Stimulated activated CD8-positive, alpha-beta memory T cell treated with anti-CD3 and anti-CD28 coated beads, Interleukin-7, amount 100 ng/mL, for 1 hour (primary cell): ENCODE data around the gene SENP1.

ENCODE experiments used
- DNase-seq, 2 donors: peaks; one replicate each; pipeline ENCODE4 v3.0.0-alpha.2; 2020; ENCODE audit warnings: low read depth in 2 of 2

SENP1 gene

DNA sequence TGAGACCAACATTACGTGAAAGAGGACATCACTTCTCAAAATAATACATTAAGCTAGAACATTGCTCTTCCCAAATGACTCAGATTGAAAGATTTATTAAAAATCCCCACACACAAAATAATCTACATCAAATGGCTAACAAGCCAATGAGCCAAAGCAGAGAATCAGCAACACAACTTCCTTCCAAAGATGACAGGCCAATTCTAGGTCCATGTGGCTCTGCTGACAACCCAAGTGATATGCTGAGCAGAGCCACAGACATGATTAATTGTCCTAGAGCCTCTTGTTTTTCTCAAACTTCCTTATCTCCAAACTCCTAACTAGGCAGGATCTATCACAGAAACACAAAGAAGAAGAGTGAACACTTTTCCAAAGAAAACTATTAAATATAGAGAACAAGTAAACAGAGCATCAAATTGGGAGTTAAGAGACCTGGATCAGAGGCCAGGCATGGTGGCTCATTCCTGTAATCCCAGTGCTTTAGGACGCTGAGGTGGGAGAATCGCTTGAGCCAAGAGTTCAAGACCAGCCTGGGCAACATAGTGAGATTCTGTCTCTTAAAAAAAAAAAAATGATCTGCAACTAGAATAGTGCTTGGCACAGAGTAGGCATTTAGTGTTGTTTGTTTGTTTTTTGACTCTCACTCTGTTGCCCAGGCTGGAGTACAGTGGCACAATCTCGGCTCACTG is 38.5 kb downstream of the SENP1 start:
- DNase-seq, result no peak

DNA sequence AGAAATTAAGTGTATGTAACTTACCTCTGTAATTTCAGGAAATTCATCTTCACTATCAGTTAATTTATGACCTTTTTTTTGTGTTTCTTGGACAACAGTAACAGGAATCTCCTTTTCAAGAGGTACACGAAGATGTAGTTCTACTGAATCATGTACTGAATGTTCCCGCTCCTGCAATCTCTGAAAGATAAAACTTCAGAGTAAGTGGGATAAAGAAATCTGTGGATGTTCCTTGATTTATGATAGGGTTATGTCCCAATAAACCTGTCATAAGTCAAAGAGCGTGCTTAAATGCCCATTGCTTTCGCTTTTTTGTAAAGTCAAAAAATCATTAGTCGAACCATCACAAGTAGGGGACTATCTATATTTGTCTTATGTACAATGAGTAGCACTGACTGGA is 40.8 kb downstream of the SENP1 start:
- no peak for DNase-seq

DNA sequence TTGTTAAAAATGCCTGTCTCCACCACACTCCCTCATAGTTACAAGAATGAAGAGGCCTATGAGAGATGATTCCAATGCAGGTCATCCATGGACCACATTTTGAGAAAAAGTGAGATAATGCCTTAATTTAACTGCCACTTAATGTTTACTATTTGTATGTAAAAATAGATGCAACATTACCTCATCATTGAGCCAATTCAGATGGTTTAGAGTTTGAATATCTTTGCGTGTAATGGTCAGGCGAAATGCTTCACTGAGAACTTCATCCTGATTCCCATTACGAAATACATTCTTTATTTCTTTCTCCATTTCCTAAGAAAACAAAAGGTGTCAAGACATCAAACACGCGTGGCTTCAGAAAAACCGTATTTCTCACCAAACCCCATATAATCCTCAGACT is 42.3 kb downstream of the SENP1 start:
- DNase-seq, result no peak

DNA sequence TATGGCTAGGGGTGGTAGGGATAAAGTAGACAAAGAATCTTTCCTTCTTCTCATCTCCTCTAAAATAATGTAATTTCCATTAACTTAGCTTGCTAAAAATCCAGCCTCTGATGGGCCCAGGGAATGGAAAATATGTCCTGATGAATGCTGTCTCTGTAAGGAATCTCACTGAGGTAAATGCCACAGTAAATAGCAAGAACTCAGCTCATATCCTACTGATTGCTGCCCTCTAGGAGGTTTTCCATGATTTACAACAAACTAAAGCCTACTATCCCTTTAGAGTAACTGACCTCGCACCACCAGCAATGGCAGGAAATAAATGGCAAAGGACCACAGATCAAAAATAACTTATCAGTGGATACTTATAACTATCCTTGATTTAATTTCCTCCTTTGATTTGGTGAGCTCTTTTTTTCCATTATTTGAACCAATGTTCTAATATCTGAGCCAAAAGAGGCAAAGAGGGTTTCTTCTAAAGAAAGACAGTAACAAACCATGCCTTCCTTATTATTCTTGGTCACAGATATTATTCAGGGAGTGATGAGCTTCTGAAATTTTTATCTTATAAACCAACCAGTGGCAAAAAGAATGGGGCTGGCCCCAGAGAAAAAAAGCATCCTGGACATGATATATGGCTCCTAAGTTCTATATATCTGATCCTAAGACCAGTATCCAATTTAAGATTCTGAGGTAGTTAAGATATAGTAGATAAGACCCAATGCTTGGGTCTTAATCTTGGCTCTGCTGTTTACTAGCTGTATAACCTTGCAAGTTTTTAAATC is 43.8 kb downstream of the SENP1 start:
- DNase-seq, result no peak

DNA sequence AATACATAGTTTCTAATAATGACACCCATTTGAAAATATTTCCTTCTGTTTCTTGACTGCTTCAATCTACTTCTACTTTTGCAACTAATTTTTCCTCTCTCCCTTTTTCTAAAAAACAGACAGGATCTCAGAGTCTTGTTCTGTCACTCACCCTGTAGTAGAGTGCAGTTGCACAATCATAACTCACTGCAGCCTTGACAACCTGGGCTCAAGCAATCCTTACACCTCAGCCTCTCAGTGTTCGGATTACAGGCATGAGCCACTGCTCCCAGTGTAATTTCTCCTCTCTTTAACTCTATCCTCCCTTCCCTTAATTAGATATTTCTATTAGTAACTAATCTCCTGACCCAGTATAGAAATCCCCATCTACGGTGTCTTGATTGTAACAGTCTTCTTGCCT is 45.4 kb downstream of the SENP1 start:
- DNase-seq, result no peak

DNA sequence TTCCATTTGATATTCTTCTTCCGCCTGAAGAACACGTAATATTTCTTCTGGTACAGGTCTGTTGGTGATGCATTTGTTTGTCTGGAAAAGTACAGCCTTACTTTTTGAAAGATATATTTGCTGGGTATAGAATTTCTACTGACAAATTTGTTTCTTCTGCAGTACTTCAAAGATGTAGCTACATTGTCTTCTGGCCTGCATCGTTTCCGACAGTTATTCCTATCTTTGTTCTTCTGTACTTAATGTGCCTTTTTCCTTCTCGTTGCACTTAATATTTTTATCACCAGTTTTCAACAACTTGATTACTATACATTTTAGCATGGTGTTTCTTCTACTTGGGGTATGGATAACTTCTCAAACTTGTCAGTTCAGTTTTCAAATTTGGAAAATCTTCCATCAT is 47.1 kb downstream of the SENP1 start:
- no peak for DNase-seq

DNA sequence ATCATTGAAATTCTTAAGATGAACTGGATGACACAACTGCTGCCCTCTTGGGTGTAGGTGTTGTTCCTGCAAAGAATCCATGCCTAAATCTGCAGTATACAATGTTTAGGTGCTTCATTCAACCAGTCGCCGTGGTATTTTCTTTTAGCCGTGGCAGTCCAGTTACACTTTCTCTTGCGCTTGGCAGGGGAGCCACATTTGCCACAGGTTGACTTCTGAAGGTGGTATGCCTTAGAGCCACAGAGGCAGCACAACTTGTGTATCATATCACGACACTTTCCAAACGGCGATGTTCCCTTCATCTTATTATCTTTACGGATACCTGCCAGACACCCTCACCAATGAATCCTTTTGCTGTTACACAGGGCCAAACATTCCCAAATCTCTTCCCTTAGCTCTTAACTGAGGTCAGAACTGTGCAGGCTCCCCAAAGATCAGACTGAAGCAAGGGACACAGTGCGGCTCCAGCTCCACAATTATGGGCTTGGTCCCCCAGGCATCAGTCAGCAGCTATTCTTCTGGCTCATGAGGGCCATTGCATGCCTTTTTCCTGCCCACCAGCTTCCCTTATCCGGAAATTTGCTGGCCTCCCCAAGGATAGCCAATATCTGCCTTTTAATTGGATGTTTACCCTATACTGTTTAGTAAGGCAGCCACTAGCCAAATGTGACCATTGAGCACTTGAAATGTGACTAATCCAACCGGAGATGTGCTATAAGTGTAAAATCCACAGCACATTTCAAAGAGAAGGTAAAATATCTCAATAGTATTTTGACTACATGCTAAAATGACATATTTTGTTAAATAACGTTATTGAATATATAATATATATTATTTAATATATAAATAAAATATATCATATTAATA is 50.7 kb downstream of the SENP1 start:
- DNase-seq, result no peak

DNA sequence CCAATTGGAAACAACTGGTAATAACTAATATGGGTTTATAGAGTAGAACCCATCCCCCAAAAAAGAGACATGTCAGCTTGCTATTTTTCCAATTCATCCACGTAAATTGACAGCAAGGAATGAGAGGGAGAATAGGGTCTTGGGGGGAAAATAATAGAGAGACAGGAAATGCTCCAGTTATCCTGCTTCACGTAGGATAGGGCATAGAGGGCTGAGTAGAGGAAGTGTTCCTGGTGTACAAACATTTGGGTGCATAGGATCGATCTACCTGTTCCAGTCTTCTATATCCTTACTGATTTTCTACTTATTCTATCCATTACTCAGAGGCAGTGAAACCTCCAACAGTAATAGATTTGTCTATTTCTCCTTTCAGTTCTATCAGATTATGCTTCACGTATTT is 52.0 kb downstream of the SENP1 start:
- no peak for DNase-seq

DNA sequence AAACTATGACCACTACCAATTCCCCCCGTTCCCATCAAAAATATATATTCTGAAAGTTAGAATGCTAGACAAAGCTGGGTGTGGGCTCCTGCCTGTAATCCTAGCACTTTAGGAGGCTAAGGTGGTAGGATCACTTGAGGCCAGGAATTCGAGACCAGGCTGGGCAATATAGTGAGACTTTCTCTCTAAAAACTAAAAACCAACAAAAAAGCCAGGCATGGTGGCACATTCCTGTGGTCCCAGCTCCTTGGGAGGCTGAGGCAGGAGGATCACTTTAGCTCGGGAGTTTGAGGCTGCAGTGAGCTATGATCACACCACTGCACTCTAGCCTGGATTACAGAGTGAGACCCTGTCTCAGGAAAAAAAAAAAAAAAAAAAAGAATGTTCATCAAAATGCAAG is 52.8 kb downstream of the SENP1 start:
- no peak for DNase-seq

DNA sequence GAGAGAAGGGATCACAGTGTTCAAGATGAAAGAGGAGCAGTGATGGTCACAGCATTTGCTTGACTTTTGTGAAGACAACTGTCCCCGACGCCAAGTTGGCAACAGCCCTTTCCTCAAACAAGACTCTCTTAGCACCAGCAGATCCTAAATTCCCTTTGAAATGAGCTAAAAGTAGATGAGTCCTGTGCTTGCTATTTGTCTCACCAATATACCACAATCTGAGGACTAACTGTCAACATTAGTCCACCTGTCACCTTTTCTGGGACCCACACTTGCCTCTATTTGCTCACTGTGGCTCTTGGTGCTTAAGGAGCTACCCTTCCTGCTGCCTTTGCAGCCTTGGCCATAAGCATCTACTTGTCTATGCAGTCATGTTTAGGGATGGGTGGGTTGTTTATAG is 54.2 kb downstream of the SENP1 start:
- no peak for DNase-seq

DNA sequence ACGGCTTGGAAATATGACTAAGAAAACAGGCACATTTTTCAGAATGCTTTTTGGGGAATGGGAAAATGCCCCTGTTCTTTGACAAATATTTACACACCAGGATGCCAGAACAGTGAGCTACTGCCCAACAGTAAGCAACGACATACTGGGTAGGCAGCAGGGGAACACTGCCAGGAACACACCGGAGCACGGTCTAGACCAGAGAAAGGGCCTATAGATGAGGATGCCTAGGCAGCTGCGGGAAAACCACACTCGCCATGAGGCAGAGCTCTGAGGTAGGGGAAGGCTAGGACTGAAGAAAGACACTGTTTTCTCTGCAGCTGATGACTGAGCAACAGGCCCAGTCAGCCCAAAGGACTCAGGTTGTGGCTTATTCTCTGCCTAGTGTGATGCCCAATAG is 55.7 kb downstream of the SENP1 start:
- no peak for DNase-seq

DNA sequence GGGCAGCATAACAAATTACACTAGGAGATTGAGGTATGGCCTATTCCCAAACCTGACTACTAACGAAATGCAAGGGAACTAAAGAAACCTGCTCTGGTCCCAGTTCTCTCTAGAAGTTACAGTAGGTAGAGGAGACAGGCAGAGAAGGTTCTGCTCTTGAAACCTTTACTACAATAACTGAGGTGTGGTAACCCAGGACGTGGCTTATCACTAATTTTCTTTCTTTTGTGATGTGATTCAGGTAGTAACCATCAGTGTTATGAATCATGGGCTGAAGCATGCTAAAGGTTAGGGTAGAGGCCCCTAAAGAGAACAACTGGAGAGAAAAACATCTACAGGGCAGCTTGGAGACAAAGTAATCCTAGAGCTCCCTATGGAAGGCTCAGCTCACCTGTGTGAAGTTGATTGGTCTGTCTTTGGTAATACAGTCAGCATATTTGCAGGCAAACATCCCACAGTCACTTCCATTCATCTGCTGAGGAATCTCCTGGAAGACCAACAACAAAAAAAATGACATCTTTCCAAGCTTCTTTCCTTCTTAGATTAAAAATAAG is 59.8 kb downstream of the SENP1 start:
- DNase-seq, result no peak

DNA sequence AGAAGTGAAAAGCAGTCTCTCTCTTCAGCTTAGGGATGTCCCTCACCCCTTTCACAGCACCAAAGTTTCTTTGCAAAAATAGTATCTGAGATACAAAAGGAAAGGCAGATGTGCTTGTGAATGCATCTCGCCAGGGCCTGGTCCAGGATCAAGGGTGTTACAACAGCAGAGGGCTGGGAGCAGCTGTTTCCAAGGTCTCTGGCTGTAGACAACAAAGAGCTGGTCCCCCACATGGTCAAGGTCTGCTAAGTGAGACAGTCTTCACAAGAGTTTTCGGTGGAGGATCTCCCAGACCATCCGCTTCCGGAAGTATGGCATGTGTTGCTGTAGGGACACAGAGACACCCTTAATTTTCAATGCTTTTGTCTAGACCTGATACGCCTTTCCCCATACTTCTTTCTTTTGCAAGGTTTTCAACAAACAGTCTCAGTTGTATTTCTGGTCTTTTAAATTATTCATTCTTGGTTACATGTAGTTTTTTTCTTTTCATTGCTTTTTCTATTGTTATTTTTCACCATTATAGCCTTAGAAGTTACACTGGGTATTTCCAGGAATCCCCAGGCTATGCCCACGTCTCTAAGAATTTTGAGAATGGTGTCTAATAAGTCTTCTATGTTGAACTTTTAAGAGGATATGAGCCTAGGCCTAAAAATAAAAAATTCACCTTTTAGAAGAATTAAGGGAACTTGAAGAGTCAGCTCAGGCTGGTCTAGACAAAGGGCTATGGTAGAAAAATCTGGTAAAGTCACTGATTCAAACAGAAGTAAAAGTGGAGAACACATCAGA is 60.6 kb downstream of the SENP1 start:
- no peak for DNase-seq

DNA sequence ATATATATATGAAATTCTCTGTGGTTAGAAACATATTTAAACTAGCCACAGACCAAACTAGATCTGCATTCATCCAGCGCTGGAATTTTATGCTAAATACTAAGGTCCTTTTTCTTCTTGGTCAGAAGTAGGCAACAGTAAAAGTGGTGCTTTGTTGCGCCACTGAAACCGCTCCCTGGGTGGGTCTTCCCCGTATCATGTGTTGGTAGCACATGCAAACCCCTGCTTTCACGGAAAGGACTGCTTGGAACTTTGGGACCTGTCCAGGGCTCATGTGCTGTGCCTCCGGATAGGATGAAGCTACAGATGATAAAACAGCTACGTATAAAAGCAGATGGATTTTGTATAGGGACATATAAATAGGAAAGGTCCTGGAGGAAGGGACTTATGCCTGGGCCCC is 61.5 kb downstream of the SENP1 start:
- DNase-seq, result no peak

DNA sequence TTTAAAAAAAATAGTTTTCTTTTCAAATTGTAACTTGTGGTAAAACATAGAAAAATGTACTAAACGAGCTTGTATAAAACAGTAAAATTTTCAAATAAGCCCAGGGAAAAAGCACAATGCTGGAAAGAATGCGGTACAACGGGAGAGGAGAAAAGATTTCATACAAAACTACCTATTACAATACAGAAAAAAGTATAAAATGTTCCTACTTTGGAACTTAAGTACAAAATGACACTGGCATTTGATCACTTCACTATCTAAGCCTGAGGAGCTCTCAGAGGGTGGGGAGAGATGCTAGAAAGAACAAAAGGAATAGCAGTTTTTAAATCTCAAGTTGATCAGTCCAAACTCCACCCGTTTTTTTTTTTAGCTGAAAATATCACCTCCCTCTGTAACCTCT is 62.1 kb downstream of the SENP1 start:
- no peak for DNase-seq

DNA sequence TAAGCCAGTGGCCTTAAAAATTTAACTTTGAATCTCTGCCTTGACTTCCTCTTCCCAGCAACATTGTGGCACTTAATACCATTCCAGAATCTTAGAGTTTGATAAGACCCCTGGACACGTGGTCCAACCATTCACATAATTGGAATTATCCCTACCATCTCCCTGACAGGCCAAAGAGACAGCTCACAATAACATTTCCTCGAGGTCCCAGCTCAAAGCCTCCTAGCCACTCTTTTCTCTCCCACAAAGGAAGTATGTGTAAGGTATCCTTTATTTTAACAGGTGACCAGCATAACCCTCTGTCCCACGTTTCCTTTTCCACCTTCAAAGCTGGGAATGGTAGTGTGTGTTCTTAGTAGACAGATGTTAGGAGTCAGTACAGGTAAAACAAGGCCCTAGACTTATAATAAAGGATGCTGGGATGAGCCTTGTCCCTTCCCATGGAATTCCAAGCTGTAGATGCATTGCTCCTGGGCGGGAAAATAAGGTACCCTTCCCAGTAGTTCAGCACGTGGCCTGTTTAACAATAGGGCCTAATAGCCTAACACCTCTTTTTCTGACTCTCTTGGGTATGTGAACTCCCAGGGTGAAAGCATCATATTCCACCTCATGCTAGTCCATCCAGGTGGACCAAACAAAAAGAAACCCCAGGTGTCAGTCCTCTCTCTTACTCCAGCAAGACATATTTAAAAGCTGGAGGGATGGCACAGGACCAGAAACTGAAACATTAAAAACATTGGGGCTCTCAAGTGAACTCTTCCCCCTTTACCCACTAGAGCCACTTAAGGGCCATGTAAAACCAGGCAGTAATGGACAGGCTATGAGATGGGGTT is 64.1 kb downstream of the SENP1 start:
- DNase-seq, result no peak

DNA sequence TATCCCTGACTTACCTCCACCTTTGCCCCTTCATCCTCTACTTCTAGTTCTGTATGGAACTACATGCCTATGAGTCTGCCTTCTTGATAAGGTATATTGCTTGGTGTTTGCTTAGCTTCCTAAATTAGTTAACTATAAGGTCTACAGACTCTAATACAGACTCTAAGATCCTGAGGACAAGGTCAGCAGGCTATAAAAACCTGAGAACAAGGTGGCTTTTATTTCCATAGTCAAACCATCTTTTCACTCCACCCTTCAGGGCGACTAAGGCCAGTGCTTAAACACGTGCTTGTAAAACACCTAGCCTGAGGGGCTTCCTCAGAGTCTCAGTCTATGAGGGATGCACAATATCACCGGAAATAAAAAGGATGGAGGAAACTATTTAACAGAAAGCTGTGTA is 65.5 kb downstream of the SENP1 start:
- no peak for DNase-seq

DNA sequence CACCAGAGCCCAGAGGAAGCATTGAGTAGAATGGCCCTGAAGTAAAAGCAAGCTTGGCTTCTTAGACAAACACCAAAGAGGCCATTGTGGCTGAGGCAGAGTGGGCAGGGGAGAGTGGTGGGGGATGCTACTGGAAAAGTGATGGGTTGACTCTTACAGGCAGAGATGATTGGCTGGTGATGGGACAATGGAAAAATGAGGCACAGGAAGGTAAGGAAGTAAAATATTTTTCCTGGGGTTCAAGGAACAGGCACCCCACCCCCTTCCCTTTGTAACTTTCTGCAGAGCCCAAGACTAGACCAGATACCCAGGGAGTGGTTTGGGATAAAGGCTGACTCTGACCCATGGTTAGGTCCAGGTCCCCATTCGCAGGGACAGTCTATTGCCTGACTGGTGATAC is 66.7 kb downstream of the SENP1 start:
- no peak for DNase-seq

DNA sequence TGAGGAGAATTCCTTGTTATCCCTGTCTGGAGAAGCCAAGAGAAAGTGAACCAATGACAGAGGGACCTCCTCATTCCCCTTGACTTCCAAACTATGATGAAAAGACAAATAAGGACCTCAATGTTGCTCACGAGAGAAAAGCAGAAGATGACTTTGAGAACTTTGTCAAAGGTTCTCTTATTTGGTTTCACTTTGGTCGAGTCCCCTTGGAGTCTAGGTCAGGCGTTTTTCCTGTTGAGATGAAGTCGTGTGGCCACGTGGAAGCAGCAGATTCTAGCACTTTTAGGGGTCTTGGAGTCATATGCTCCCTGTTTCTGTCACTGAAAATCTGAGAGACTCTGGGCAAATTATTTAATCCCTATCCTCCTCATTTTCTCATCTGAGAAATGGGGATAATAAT is 67.8 kb downstream of the SENP1 start:
- DNase-seq, result no peak

DNA sequence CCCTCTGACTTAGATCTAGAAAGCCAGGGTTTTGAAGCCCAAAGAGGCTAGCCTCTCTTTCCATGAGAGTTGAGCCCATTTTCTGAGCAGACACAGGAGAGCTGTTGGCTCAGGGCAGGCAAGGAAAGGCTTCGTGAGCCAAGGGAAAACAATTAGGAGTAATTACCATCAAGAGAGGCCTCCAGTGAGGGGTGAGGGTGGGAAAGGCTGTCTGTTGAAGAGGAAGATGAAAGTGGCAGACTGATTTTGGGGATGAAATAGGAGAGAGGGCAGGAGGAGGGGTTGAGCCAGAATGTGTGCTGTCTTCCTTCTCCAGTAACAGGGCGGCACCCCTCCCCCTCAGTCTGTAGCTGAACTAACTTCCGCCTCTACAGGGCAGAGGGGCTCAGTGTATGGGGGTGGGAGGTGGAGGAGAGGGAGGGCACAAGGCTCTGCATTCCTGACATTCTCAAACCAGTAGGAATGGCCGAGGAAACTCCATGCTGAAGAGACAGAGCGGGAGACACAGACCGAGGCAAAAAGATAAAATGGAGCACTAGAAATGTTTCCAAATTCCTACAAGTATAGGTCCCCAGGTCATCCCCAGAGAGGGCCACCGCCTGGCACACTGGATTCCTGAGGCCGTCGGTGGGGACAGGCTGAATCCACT is 68.5 kb downstream of the SENP1 start:
- no peak for DNase-seq
